GM12878 (cell line): Measurements from ENCODE around the gene TPRN. TPM values are rescaled to one million over a fixed set of nuclear protein-coding genes. Genes with fewer than 3 reads are reported as not detected.

Experiments
- ATF3 ChIP-seq: IDR thresholded peaks from 2 replicates; pipeline ENCODE4 v1.6.1; 2011; ENCODE audit warnings: low read depth, mild to moderate bottlenecking, low read length, moderate library complexity, borderline replicate concordance; ENCODE audit errors: extremely low read depth
- ATF7 ChIP-seq: fragments of 450-650 bp; IDR thresholded peaks from 2 replicates; pipeline ENCODE4 v1.6.1; 2016; ENCODE audit warnings: low read depth, mild to moderate bottlenecking
- CEBPZ ChIP-seq: fragments of 150-350 bp; IDR thresholded peaks from 2 replicates; pipeline ENCODE4 v1.6.1; 2016; ENCODE audit warnings: low read depth, low read length
- CREM ChIP-seq: IDR thresholded peaks from 2 replicates; pipeline ENCODE4 v1.6.1; 2014; ENCODE audit warnings: antibody characterized with exemption, low read depth
- ELK1 ChIP-seq: IDR thresholded peaks from 2 replicates; pipeline ENCODE4 v1.6.1; 2012; ENCODE audit warnings: low read depth, low read length, improper control_type of control experiment
- GABPA ChIP-seq: IDR thresholded peaks from 2 replicates; pipeline ENCODE4 v1.6.1; 2014; ENCODE audit warnings: antibody characterized with exemption, low read depth, mild to moderate bottlenecking, inconsistent platforms
- HCFC1 ChIP-seq: fragments of 150-350 bp; IDR thresholded peaks from 2 replicates; pipeline ENCODE4 v1.6.1; 2014; ENCODE audit warnings: low read length
- IRF5 ChIP-seq: fragments of 450-650 bp; IDR thresholded peaks from 2 replicates; pipeline ENCODE4 v1.6.1; 2017; ENCODE audit warnings: borderline replicate concordance
- MEF2A ChIP-seq: IDR thresholded peaks from 2 replicates; pipeline ENCODE4 v1.6.1; 2011; ENCODE audit warnings: low read depth, mild to moderate bottlenecking, low read length, moderate library complexity; ENCODE audit not compliant: insufficient read depth
- NFYA ChIP-seq: IDR thresholded peaks from 2 replicates; pipeline ENCODE4 v1.6.1; 2011; ENCODE audit warnings: low read depth, mild to moderate bottlenecking, low read length, improper control_type of control experiment, borderline replicate concordance
- NFYB ChIP-seq: IDR thresholded peaks from 2 replicates; pipeline ENCODE4 v1.6.1; 2011; ENCODE audit warnings: low read depth, mild to moderate bottlenecking, low read length, improper control_type of control experiment, moderate library complexity; ENCODE audit not compliant: insufficient read depth
- WRNIP1 ChIP-seq: IDR thresholded peaks from 2 replicates; pipeline ENCODE4 v1.6.1; 2011; ENCODE audit warnings: low read depth, low read length, improper control_type of control experiment, borderline replicate concordance
- ZBTB33 ChIP-seq: fragments of 450-650 bp; IDR thresholded peaks from 2 replicates; pipeline ENCODE4 v1.6.1; 2017; ENCODE audit warnings: mild to moderate bottlenecking
- ZNF384 ChIP-seq: IDR thresholded peaks from 2 replicates; pipeline ENCODE4 v1.6.1; 2012; ENCODE audit warnings: low read depth, mild to moderate bottlenecking, low read length, improper control_type of control experiment, borderline replicate concordance
- ZSCAN29 ChIP-seq: fragments of 450-650 bp; IDR thresholded peaks from 2 replicates; pipeline ENCODE4 v1.6.1; 2017; ENCODE audit warnings: mild to moderate bottlenecking, moderate library complexity
- polyA plus RNA-seq, 11 experiments: library from polyadenylated mRNA; depleted of rRNA in 4 of 11; unstranded in 6 of 11; stranded (reverse) in 5 of 11; fragments of >200 nt; fragmentation: Nextera tagmentation in 4 of 11; fragmentation: Illumina TruSeq in 1 of 11; extraction: Ambion mirVana in 4 of 11; extraction: Trizol in 1 of 11; gene quantifications; 1 replicate in 1 of 11; 2 replicates in 10 of 11; pipeline versions ENCODE4 v1.2.1 to v1.2.3, GENCODE V29; 2011 to 2016; ENCODE audit warnings: inconsistent platforms in 2 of 11, missing spikeins in 2 of 11, low read depth in 1 of 11
- total RNA-seq, 4 experiments: library from RNA; depleted of rRNA in 3 of 4; stranded (reverse); fragments of >200 nt in 3 of 4; fragmentation: Illumina TruSeq in 1 of 4; extraction: Trizol in 1 of 4; gene quantifications; 2 replicates each; pipeline versions ENCODE4 v1.2.1 to v1.2.3, GENCODE V29; 2013 to 2021
- TF ChIP-seq, protein P1 (sequence below): fragments of 450-650 bp; formaldehyde crosslinking; IDR thresholded peaks from 2 replicates; pipeline ENCODE4 v1.4.0; 2020; ENCODE audit warnings: mild to moderate bottlenecking, moderate library complexity

Gene TPRN
- total and polyA plus RNA-seq, 10 of the 15 experiments (the other 5 are each of a cell fraction or from before 2014, with no cell fraction given) = 0.18 to 19.5 (median 3.1) TPM

- no peak for TF ChIP-seq ZNF384
- TF ChIP-seq, protein P1, sequence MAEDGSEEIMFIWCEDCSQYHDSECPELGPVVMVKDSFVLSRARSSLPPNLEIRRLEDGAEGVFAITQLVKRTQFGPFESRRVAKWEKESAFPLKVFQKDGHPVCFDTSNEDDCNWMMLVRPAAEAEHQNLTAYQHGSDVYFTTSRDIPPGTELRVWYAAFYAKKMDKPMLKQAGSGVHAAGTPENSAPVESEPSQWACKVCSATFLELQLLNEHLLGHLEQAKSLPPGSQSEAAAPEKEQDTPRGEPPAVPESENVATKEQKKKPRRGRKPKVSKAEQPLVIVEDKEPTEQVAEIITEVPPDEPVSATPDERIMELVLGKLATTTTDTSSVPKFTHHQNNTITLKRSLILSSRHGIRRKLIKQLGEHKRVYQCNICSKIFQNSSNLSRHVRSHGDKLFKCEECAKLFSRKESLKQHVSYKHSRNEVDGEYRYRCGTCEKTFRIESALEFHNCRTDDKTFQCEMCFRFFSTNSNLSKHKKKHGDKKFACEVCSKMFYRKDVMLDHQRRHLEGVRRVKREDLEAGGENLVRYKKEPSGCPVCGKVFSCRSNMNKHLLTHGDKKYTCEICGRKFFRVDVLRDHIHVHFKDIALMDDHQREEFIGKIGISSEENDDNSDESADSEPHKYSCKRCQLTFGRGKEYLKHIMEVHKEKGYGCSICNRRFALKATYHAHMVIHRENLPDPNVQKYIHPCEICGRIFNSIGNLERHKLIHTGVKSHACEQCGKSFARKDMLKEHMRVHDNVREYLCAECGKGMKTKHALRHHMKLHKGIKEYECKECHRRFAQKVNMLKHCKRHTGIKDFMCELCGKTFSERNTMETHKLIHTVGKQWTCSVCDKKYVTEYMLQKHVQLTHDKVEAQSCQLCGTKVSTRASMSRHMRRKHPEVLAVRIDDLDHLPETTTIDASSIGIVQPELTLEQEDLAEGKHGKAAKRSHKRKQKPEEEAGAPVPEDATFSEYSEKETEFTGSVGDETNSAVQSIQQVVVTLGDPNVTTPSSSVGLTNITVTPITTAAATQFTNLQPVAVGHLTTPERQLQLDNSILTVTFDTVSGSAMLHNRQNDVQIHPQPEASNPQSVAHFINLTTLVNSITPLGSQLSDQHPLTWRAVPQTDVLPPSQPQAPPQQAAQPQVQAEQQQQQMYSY (CRISPR knock-in tag) = no peak
- no peak for TF ChIP-seq NFYA
- no peak for TF ChIP-seq IRF5
- no peak for TF ChIP-seq ZBTB33
- peak; percentile 94 for TF ChIP-seq ELK1
- peak; percentile 82 for TF ChIP-seq HCFC1
- TF ChIP-seq ATF3 = peak; percentile 79; the same call in 1 of the 2 replicates
- peak; percentile 99 for TF ChIP-seq CREM
- no peak for TF ChIP-seq ATF7
- peak; percentile 39; the same call in 1 of the 2 replicates for TF ChIP-seq CEBPZ
- peak; percentile 96 for TF ChIP-seq GABPA
- TF ChIP-seq ZSCAN29 = peak; percentile 60; the same call in 1 of the 2 replicates
- no peak for TF ChIP-seq NFYB
- no peak for TF ChIP-seq WRNIP1
- no peak for TF ChIP-seq MEF2A
Observed at GRCh38 chr9:137205126-137206069, 4.9 kb upstream of the TPRN start, which contains the start of the genes NDOR1 and TMEM203 (continued).
